ENCODE data around the gene RFXANK. TPM values are rescaled to one million over a fixed set of nuclear protein-coding genes. Genes with fewer than 3 reads are reported as not detected.

The RFXANK gene
- polyA plus RNA-seq, 2 of the 4 experiments (the other 2 are of a cell fraction): 23.4 to 30.6 TPM

- no peak for DNase-seq (ENCODE audit: low read depth in 1 of 2, low spot score in 1 of 2)
- no peak for FAIRE-seq
- peaks cover 15% of the 10 kb centered on the region; the same call in 2 of the 3 replicates for H3K9me3 ChIP-seq
- no peak overlapping the region for H3K4me3 ChIP-seq
- no peak overlapping the region for H3K4me2 ChIP-seq
- ChIA-PET CTCF (no interaction called here), POLR2A (no interaction called here)
- no peak overlapping the region for H3K27ac ChIP-seq
- no peak for ATAC-seq
- no peak for TF ChIP-seq KDM1A (IDR thresholded peaks at IDR 0.05; ENCODE audit: low read depth)
- no peak for TF ChIP-seq HEYL (CRISPR knock-in tag; IDR thresholded peaks at IDR 0.05)
- no peak for TF ChIP-seq JUN (IDR thresholded peaks at IDR 0.05)
- TF ChIP-seq RAD21 (conservative IDR thresholded peaks at IDR 0.05 in 1 of 2, IDR thresholded peaks at IDR 0.05 in 1 of 2): no peak
- TF ChIP-seq RFX5 (IDR thresholded peaks at IDR 0.05): no peak
- no peak for TF ChIP-seq HMGXB4 (CRISPR knock-in tag; IDR thresholded peaks at IDR 0.05; ENCODE audit: borderline replicate concordance)
- no peak for TF ChIP-seq CBX8 (IDR thresholded peaks at IDR 0.05)
- no peak for TF ChIP-seq MAFK (IDR thresholded peaks at IDR 0.05; ENCODE audit: partially characterized antibody)
- TF ChIP-seq RCOR1 (IDR thresholded peaks at IDR 0.05; ENCODE audit: low read depth, low read length): no peak
- TF ChIP-seq FOXS1 (CRISPR knock-in tag; IDR thresholded peaks at IDR 0.05): no peak
- no peak for TF ChIP-seq RARB (CRISPR knock-in tag; IDR thresholded peaks at IDR 0.05)
- no peak for TF ChIP-seq PHF8 (IDR thresholded peaks at IDR 0.05; ENCODE audit: borderline replicate concordance, low read depth)
- TF ChIP-seq RNF2 (IDR thresholded peaks at IDR 0.05; ENCODE audit: borderline replicate concordance, low read depth): no peak
- no peak for TF ChIP-seq HDAC2 (IDR thresholded peaks at IDR 0.05)
- no peaks in the 10 kb centered on the region for H3K4me1 ChIP-seq
Observed at GRCh38 chr19:19236173-19236572, 44.1 kb downstream of the RFXANK start.

GRCh38 chr19:19238126-19238894, 46.3 kb downstream of the RFXANK start:
- H3K27ac ChIP-seq: no peak overlapping the region
- no peak overlapping the region for H3K4me2 ChIP-seq
- no peak overlapping the region for H3K4me3 ChIP-seq
- peaks cover 15% of the 10 kb centered on the region; the same call in 2 of the 3 replicates for H3K9me3 ChIP-seq
- 63% methylated on average over 7 of the region's 18 CpGs for WGBS (ENCODE audit: missing lambda C conversion rate)
- DNase-seq (ENCODE audit: low read depth in 1 of 2, low spot score in 1 of 2) (no peak), FAIRE-seq (no peak), ATAC-seq (peak in 1 of 2 experiments; percentile 30; a peak in 1 of 6 replicates)
- ChIA-PET CTCF (no interaction called here), POLR2A (no interaction called here)
- no peaks in the 10 kb centered on the region for H3K4me1 ChIP-seq
- TF ChIP-seq REST (IDR thresholded peaks at IDR 0.05): no peak
- TF ChIP-seq POLR2A (IDR thresholded peaks at IDR 0.05; ENCODE audit: low read length): no peak

GRCh38 chr19:19239675-19240074, 47.6 kb downstream of the RFXANK start:
- no peak overlapping the region for H3K4me2 ChIP-seq
- FAIRE-seq: no peak
- H3K4me1 ChIP-seq: no peaks in the 10 kb centered on the region
- no peak overlapping the region for H3K4me3 ChIP-seq
- ATAC-seq: no peak
- POLR2A ChIA-PET: no interaction called here
- no peak for DNase-seq (ENCODE audit: low read depth in 1 of 2, low spot score in 1 of 2)
- H3K27ac ChIP-seq: no peak overlapping the region
- H3K9me3 ChIP-seq: peaks cover 7% of the 10 kb centered on the region; the same call in 2 of the 3 replicates
- CTCF ChIA-PET: no interaction called here
- TF ChIP-seq CEBPB (IDR thresholded peaks at IDR 0.05) (no peak), HOXB5 (CRISPR knock-in tag; IDR thresholded peaks at IDR 0.05) (no peak), KDM1A (IDR thresholded peaks at IDR 0.05; ENCODE audit: low read depth) (no peak), CHD2 (IDR thresholded peaks at IDR 0.05; ENCODE audit: low read length, partially characterized antibody) (no peak), RARB (CRISPR knock-in tag; IDR thresholded peaks at IDR 0.05) (no peak), MYC (IDR thresholded peaks at IDR 0.05; ENCODE audit: borderline replicate concordance, low read length) (no peak), ZSCAN20 (CRISPR knock-in tag; IDR thresholded peaks at IDR 0.05) (no peak), POLR2A (IDR thresholded peaks at IDR 0.05; ENCODE audit: low read length) (no peak), BHLHE40 (IDR thresholded peaks at IDR 0.05; ENCODE audit: low read depth, low read length) (no peak), CTCF (IDR thresholded peaks at IDR 0.05) (no peak), NPAS2 (CRISPR knock-in tag; IDR thresholded peaks at IDR 0.05; ENCODE audit: borderline replicate concordance) (no peak)
